NCI-H1930 (cell line): ENCODE results near the gene HLA-DPA1.
"Not testable (repeated sequence)": the region's sequence is repeated elsewhere in the genome, so short reads cannot be mapped to it uniquely, and the experiment has no call there.

Experiments
- DNase-seq, 2 experiments: peaks; one replicate each; lab custom pipeline; 2025; lab: John Stamatoyannopoulos, UW

The HLA-DPA1 gene

DNA sequence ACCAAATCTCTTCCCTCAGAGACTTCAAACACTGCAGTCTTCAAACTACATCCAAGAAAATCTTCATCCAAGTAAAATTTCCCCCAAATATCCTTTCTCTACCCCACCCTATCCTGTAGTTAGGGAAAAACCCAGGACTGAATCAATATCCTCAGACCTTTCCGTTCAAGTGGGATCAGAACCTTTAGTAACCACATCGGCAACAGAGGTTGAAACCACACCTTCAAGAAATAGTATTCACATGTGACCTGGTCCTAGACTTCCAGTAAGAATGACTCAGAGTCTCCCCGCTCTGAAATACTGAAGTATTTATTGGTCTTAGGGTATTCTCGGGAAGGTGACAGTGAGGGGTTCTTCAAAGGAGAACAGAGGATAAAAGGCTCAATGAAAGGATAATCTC, 8.7 kb downstream of the HLA-DPA1 start:
- DNase-seq = no peak

DNA sequence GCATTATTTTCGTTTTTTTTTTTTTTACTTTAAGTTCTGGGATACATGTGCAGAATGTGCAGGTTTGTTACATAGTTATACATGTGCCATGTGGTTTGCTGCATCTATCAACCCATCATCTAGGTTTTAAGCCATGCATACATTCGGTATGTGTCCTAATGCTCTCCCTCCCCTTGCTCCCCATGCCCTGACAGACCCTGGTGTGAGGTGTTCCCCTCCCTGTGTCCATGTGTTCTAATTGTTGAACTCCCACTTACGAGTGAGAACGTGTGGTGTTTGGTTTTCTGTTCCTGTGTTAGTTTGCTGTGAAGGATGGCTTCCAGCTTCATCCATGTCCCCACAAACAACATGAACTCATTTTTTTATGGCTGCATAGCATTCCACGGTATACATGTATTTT, 10.0 kb downstream of the HLA-DPA1 start:
- not testable (repeated sequence) for DNase-seq

DNA sequence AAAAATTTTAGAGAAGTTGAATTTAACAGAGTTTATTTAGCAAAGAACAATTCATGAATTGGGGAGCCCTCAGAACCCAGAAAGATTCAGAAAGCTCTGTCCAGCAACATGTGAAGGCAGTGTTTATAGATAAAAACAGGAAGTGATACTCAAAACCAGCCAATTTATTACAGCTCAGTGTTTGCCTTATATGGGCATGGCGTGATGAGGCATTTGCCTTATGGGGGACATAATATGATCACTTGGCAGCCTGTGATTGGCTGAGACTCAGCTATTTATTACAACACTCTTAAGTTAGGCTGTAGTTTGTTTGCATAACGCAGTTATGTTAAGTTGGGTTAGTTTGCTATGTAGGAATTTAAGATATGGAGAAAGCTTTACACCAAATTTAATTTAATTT, 11.5 kb downstream of the HLA-DPA1 start:
- no peak for DNase-seq

DNA sequence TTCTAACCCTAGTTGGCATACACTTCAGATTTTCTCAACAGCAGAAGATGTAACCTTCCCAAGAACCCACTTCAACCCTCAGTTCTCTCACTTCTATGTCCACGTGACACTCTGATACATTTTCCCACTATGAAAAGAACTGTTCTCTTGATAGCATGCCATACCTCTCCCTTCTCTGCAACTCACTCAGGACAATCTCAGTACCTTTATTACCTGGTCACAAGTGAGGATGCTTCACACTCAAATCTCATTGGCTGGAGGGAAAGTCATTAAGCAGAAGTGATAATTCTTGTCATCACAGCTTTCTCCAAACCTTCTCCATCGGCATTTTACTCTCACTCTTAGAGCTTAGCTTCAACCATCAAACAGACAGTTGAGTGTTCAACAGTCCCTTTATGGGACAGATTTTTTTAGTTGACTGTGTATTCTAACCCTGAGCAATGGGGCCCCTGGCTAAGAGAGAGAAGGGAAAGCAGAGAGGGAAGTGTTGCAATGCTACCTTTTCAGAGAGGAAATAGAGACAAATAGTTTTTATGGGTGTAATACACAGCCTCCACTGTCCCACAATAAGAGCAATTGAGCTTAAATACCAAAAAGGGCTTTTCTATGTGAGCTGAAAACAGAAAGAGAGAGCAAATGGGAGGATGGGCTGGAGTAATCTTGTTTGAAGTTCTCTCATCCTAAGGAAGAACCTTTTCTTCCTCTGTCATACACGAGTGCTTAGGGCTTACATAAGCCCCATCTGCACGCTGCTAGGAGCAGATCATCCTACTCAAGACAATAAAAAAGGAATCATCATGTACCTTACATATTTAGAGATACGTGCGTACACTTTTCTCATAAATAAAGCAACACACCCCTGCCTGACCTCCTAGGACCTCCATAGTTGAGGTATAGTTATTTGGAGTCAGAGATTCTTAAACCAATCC, 16.0 kb downstream of the HLA-DPA1 start:
- no peak for DNase-seq

DNA sequence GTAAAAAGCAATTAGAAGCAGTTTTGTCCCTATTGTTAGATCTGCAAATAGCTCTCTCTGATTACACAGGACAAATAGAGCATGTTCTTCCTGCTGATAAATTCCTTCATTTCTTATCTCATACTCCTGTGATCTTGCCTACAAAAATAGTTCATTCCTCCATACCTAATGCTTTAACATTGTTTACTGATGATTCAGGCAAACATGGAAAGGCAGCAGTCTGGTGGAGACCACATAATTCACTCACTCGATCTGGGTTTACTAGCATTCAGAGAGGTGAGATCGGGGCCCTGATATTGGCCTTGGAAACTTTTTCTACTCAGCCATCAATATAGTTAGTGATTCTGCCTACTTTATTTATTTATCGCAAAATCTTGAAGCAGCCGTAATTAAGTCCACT, 20.2 kb downstream of the HLA-DPA1 start:
- DNase-seq = no peak

DNA sequence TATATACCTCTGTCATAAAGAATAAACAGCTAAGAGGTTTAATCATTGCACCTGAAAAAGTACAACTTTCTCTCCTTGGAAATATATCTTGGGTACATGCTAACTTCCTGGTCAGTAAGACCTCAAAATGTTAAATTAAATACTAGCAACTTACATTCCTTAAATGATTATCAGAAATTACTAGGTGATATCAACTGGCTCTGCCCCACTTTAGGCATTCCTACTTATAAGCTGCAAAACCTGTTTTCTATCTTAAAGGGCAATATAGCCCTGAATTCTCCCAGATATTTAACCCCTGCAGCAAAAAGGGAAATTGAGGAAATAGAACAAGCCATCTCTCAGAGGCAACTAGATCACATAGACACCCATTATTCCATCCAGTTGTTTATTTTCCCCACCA, 20.8 kb downstream of the HLA-DPA1 start:
- no peak for DNase-seq

DNA sequence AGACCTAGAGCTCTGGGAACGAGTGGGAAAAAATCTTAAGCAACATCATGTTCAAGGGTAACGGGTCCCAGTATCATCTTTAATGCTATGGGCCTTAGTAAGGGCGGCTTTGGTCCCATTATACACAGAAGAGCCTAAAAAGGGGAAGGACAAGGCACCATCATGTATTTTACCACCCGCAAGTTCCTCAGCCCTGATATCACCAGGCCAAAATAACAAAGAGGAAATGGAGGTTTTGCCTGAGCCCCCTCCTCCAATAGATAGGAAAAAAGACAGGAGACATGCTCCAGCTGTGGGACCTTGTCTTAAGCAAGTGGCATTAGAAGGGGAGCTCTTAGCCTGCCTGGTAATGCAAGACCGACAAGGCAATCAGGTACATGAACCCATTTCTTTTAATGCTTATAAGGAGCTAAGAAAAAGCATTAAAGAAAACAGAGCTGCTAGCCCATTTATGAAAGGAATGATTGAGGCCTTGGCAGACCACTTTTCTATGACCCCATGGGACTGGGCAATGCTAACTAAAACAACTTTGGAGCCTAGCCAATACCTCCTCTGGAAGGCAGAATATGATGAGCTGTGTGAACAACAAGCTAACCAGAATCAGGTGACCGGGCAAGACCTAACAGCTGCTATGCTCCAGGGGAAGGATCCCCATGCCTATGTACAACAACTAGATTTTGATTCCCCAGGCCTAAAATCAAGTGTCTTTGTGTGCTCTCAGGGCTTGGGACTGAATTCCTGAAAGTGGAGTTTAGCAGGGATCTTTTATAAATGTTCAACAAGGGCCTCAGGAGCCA, 23.2 kb downstream of the HLA-DPA1 start:
- no peak for DNase-seq

DNA sequence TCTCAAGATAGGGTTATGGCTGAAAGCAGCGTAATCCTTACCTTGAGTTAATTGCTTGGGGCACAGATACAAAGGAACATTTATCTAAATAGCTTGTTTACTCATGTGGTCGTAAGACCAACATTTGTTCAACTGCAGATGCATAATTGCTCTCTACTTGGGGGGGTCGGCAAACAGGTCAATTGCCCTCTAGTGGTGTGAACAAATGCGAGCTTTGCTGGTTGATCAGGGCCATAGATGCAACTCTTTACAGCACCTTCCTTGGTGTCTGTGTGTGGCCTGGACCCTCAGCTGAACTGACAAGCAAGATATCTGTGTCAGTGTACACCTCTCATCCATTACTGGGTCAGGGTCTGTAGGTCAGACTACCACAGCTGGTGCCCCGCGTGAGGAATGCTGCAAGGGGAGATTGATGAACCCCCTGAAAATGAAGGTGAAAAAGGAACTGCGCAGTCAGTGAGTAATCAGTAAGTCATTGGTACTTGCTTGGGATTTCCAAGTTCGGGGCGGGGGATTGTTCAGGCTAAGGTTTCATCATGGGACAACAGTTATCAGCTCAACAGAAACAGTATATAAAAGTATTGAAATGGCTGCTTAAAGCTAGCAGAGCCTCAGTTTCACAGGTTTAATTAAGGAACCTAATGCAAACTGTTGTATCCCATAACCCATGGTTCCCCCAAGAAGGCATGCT, 24.0 kb downstream of the HLA-DPA1 start:
- DNase-seq = no peak

DNA sequence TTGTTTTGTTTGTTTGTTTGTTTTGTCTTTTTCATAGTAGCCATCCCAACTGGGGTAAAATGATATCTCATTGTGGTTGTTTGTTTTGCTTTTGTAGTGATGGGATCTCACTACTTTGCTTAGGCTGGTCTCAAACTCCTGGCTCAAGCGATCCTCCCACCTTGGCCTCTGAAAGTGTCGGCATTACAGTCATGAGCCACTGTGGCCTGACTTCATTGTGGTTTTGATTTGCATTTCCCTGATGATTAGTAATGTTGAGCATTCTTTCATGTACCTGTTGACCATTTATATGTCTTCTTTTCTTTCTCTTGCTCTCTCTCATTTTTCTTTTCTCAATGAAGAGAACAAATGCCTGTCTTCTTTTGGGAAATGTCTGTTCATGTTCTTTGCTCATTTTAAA, 33.3 kb downstream of the HLA-DPA1 start:
- DNase-seq = no peak

DNA sequence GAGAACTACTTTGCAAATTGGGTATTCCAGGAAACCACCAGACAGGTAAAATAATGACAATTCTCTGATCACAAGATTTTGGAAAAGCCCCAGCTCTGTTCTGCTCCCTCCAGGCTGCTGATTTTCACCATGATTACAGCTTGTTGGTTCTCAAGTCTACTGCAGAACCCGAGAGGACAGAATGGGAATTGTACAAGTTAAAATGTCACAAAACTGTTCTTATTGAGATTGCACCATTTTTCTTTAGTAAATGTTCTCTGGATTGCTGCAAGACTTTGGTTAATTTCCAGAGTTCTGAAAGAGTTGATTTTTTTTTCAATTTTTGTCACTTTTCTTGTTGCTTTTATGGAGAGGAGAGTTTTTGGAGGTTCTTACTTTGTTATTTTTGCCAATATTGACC, 36.9 kb downstream of the HLA-DPA1 start:
- DNase-seq = no peak

DNA sequence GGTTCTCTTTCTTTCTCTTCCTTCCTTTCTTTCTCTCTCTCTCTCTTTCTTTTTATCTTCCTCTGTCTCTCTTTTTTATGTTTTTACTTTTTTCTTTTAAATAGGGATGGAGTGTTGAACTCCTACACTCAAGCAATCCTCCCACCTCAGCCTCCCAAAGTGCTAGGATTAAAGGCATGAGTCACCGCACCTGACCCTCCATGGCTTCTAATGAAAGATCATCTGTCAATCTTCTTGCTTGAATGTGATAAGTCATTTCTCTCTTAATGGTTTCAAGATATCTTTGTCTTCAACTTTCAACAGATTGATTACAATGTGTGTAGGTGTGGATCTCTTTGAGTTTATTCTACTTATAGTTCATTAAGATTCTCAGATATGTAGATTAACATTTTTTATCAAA, 38.9 kb downstream of the HLA-DPA1 start:
- no peak for DNase-seq

DNA sequence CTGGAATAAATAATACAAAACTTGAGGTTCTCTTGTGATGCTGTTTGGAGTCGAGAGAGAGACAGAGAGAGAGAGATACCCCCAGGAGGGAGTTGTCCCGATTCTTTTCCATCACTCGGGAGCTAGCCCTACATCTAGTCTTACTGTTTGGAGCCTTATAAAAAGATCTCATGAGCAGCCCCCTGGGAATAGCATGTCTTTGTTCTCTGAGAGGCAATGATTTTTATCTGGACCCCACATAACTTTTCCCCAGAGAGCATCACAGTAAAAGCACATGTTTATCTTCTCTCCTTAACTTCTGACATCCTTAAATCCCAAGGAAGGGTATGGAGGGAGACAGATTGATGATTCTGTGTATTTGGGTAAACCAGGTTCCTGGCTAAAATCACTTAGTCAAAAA, 43.2 kb downstream of the HLA-DPA1 start:
- no peak for DNase-seq

DNA sequence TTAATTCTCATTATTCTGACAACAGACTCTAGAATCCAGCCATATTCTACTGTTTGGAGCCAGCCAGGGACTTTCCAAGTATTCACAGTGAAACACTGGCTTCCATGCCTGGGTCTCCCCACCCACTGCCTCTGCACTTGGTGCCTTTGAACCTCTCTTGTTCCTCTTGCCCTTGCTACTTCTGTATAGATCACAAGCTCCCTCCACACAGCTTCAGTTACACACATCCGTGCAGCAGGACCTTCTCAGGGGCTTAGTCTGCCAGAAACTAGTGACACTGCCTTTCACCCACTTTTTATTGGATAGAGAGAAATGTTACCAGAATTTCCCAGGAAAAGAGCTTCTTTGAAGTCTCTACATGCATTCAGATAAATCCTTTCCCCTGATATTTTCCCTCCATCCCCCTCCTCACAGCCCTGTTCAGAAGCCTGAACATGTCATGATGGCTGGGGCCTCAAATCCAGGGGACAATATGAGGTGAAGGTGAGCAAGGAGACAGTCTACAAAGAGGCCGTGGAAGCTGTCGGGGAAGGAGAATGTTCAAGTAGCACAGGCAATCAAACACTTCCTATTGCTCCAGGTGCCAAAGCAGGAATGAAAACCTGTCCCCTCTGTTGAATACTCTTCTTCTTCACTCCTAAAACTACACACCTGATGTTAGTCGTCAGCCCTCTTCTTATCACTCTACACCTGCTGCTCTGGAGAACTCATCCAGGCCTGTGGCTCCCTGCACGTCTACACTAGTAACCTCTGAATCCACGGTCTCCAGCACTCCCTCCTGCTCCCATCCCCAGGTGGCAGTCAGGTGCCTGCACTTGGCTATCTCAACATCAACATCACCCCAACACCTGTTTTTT, 43.9 kb downstream of the HLA-DPA1 start:
- DNase-seq = no peak

DNA sequence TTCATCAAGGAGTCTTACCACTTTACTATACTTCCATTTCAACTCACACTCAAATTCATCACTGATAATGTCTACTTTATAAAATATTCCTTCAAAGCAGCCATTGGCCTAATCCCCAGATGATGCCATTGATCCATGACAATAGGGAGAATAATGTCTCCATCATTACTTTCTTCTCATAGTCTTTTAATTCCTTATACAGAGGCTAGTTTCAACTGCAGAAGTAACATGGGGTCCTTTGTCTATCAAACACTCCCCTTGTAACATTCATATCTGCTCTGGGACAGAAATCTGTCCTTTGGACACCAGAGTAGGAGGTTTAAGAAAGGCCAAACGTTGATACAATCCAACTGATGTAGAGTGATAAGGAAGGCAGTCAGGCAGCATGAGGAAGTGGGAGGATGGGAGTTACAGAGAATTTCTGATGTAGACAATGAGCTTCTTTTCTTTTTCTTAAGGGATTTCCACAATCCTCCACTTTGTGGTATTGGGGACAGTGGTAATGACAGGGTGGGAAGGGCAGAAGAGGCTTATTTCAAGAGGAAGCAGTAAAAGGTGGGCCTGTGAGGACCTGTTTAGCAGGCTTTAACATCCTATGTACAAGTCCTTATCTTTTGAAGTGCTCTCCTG, 45.1 kb downstream of the HLA-DPA1 start:
- no peak for DNase-seq

DNA sequence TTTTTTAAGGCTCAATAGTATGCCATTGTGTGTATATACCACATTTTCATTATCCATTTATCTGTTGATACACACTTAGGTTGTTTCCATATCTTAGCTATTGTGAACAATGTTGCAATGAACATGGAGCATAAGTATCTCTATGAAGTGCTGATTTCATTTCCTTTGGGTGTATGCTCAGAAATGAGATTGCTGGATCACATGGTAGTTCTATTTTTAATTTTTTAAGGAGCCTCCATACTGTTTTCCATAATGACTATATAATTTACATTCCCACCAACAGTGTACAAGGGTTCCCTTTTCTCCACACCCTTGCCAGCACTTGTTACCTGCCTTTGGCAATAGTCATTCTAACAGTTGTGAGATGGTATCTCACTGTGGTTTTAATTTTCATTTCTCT, 48.9 kb downstream of the HLA-DPA1 start:
- DNase-seq = no peak

DNA sequence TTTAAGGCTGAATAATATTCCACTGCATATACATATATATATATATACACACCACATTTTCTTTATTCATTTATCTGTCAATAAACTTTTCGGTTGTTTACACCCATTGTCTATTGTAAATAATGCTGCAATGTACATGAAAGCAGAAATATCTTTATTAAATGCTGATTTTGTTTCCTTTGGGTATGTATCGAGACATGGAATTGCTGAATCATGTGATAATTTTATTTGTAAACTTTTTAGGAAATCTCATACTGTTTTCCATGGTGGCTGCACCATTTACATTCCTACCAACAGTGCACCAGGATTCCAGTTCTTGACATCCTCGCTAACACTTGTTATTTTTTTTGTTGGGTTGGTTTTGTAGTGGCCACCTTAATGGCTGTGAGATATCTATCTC, 49.9 kb downstream of the HLA-DPA1 start:
- DNase-seq = no peak

DNA sequence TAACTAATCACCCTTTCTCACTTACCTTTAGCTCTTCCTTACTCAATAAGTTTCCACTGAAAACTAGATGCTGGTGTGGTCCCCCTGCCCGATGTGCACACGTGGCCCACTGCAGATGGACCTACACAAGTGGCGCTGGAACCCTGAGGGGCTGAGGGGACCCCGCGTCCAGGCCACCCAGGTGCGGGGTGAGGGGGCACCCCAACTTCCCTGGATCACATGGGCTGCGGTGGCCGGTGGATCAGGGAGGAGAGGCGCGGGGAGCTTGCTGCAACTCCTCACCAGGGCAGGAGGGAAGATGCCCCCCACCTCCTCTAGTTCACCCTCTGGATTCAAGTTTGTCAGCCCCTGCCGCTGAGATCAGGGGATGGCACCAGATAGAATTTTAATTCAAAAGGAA, 51.5 kb downstream of the HLA-DPA1 start:
- DNase-seq = no peak

DNA sequence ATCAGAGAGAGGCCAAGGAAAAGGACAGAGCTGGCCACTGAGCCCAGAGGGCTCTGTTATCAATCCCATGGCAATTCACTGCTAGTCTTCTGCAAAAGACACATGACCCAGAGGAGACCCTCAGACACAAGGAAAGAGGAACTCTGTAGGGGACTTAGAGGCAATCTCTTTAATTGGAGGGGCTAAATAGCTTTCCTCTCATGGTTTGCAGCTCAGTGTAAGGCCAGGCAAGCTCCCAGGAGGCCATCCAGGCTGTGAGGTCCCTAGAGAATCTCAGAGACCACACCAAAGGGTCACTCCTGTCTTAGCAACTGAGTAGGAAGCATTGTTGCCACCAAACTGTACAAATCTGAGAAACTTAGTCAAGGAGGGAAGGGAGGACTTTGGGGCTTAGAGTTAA, 54.1 kb downstream of the HLA-DPA1 start:
- no peak for DNase-seq

DNA sequence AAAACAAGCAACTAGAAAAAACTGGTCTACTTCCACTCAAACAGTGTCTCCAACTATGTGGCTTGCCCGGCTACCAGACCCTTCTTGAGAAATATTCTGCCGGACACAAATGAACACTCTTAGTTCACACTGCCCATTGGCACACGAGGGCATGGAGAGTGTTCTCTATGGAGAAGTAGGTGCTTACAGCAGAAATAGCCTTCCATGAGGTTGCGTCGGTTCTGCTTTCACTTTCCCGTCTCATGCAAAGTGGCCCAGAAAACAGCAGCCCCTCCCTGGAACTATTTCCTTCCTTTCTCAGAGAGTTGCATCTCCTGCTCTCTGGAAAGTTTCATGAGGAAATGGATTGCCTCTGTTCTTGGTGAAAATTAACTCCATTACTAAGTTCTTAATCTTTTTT, 54.5 kb downstream of the HLA-DPA1 start:
- DNase-seq = no peak

DNA sequence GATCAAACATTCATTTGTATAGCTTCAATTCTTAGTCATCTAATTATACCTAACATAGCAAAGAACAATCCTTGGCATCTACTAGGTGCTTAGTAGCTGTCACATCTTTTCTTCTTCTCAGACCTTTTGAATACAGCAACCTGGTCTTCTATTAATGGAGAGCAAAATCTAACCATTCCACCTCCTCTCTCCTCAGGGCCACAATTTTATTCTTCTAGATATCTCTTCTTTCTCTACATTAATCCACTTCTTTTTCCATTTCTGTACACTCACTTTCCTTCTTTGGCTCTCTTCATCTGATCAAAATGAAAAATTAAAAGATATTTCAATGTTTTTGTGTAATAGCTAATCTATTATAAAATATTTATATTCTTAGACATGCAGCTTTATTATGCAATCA, 55.0 kb downstream of the HLA-DPA1 start:
- DNase-seq = no peak

DNA sequence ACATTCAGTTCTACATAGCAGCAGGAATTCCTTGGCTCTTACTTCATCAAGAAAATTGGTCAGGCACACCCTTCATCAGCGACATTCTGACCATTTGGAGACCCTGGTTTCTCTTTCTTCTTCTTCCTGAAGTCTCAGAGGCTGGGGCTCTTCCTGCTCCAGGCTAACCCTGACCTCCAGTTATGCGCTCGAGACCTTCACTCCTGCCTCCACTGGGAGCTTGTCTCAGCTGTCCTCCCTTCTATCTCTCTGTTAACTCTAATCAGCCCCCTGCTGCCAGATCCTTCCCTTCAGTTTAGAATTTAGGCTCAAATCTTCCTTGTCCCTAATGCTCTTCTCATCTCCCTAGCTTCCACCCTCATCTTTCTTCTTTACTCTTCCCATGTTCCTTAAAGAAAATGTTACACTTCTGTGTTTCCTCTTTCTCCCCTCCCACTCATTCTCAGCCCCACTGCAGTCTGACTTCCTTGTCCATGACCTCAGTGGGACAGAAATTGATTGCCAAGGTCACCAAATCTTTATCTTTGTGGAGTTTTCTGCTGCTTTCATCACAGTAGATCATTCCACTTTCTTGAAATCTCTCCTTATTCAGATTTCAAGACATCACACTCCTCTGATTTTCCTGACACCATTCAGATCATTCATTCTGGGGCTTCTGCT, 55.6 kb downstream of the HLA-DPA1 start:
- DNase-seq = no peak
